ENCODE measurements around the gene CCT2. TPM values are rescaled to one million over a fixed set of nuclear protein-coding genes. Genes with fewer than 3 reads are reported as not detected.

The CCT2 gene
- total and polyA plus RNA-seq, 2 of the 8 experiments (the other 6 are each of a cell fraction or from before 2014, with no cell fraction given): 244 to 419 TPM

GRCh38 chr12:69601962-69602685 is 16.9 kb downstream of the CCT2 start:
- no peak overlapping the region for H2BK5ac ChIP-seq (ENCODE audit: low read depth, low read length)
- H3K56ac ChIP-seq (replicated peaks; ENCODE audit: insufficient read length, low read depth, low read length): no peak overlapping the region
- no peak overlapping the region for H3K4me3 ChIP-seq (ENCODE audit: extremely low read depth in 1 of 4, insufficient read depth in 2 of 4, low read depth in 3 of 4, low read length in 4 of 4)
- H4K20me1 ChIP-seq (replicated peaks in 1 of 2; ENCODE audit: control insufficient read depth in 1 of 2, insufficient read depth in 2 of 2, low read length in 2 of 2): no peaks in the 10 kb centered on the region
- POLR2A ChIA-PET (ENCODE audit: partially characterized antibody): interaction anchor here (0.6 to 4.6 kb wide), 5 partner anchors 8 to 370 kb away, joined by 4 to 27 read pairs (median 6); partner anchors contain the start of gene CCT2
- no peak overlapping the region for H2BK120ac ChIP-seq (replicated peaks; ENCODE audit: low read depth, low read length)
- H3K36me3 ChIP-seq (ENCODE audit: control insufficient read depth in 2 of 4, insufficient read depth in 4 of 4, low read length in 3 of 4): peaks cover 17 to 59% (median 40%) of the 10 kb centered on the region in 4 experiments
- H3K18ac ChIP-seq (ENCODE audit: extremely low read depth, low read length): no peak overlapping the region
- H3K14ac ChIP-seq (ENCODE audit: insufficient read length): no peak overlapping the region
- no peak overlapping the region for H3K4me2 ChIP-seq (ENCODE audit: insufficient read depth in 1 of 2, low read depth in 2 of 2, low read length in 2 of 2)
- H2BK20ac ChIP-seq (ENCODE audit: low read length): no peak overlapping the region
- H2AK5ac ChIP-seq (ENCODE audit: low read depth, low read length): no peak overlapping the region
- no peak overlapping the region for H4K91ac ChIP-seq (replicated peaks; ENCODE audit: insufficient read length, low read length)
- H2BK15ac ChIP-seq (ENCODE audit: low read length): no peak overlapping the region
- H3K9me3 ChIP-seq (ENCODE audit: insufficient read depth in 2 of 2, low read depth in 1 of 2, low read length in 1 of 2): no peaks in the 10 kb centered on the region
- no peak for DNase-seq (ENCODE audit: low read depth in 1 of 2, low spot score in 2 of 2)
- WGBS, 2 experiments (ENCODE audit: extremely low coverage in 1 of 2, insufficient coverage in 1 of 2, insufficient read length in 1 of 2, insufficient replicate concordance in 2 of 2, low coverage in 1 of 2, low lambda C conversion rate in 2 of 2, missing lambda C conversion rate in 1 of 2): 97% methylated on average over 6 of the region's 6 CpGs; no CpG with 5 or more reads in 1 of the 2 experiments
- H3K4ac ChIP-seq (replicated peaks; ENCODE audit: insufficient read length, low read depth, low read length): no peak overlapping the region
- no peak for FAIRE-seq
- no peak overlapping the region for H3K9ac ChIP-seq (replicated peaks in 1 of 4; ENCODE audit: extremely low read depth in 1 of 4, low read depth in 3 of 4, low read length in 3 of 4)
- H3K79me1 ChIP-seq (ENCODE audit: low read depth, low read length): no peaks in the 10 kb centered on the region
- H2BK12ac ChIP-seq (ENCODE audit: low read depth, low read length): no peak overlapping the region
- H4K5ac ChIP-seq (ENCODE audit: insufficient read length, low read depth, low read length): no peak overlapping the region
- H2AFZ ChIP-seq (ENCODE audit: low read length): no peak overlapping the region
- H3K27me3 ChIP-seq (replicated peaks in 1 of 4; ENCODE audit: control insufficient read depth in 3 of 4, extremely low read depth in 1 of 4, insufficient read depth in 3 of 4, low read length in 3 of 4): no peaks in the 10 kb centered on the region
- CTCF ChIA-PET (ENCODE audit: partially characterized antibody): interaction anchor here (0.7 to 1.1 kb wide), 4 partner anchors 9 to 170 kb away, joined by 3 to 4 read pairs (median 4); no protein-coding TSS in a partner anchor
- H3K79me2 ChIP-seq (ENCODE audit: control insufficient read depth in 1 of 2, insufficient read depth in 2 of 2, low read length in 2 of 2): no peaks in the 10 kb centered on the region
- no peaks in the 10 kb centered on the region for H3K4me1 ChIP-seq (replicated peaks in 1 of 4; ENCODE audit: control insufficient read depth in 3 of 4, insufficient read depth in 4 of 4, low read length in 3 of 4)
- H3K27ac ChIP-seq (ENCODE audit: low read depth, low read length): no peak overlapping the region
- H4K8ac ChIP-seq (ENCODE audit: extremely low read depth, insufficient read depth, low read length): no peak overlapping the region
- no peaks in the 10 kb centered on the region for H3K23me2 ChIP-seq (ENCODE audit: low read depth, low read length)
- no peak overlapping the region for H3K23ac ChIP-seq (ENCODE audit: insufficient read length)
- TF ChIP-seq CBX5 (IDR thresholded peaks at IDR 0.05; ENCODE audit: low read depth, low read length) (no peak), RAD21 (IDR thresholded peaks at IDR 0.05 in 1 of 2, conservative IDR thresholded peaks at IDR 0.05 in 1 of 2; ENCODE audit: low read depth in 2 of 2, low read length in 2 of 2) (no peak), TAF7 (optimal IDR thresholded peaks at IDR 0.05; ENCODE audit: borderline replicate concordance, low read depth, low read length) (no peak), HDAC2 (IDR thresholded peaks at IDR 0.05; ENCODE audit: borderline replicate concordance in 1 of 2, low read depth in 2 of 2, low read length in 2 of 2) (no peak), ATF2 (IDR thresholded peaks at IDR 0.05; ENCODE audit: low read length) (no peak), GTF2F1 (IDR thresholded peaks at IDR 0.05; ENCODE audit: borderline replicate concordance, low read depth, low read length) (no peak), SP4 (IDR thresholded peaks at IDR 0.05; ENCODE audit: low read length) (no peak), KDM5A (IDR thresholded peaks at IDR 0.05; ENCODE audit: low read length) (no peak)
